HepG2 (cell line): ENCODE data around the gene RARG. TPM values are rescaled to one million over a fixed set of nuclear protein-coding genes. Genes with fewer than 3 reads are reported as not detected.

Source experiments
- ATAC-seq: fragments of 200-7000 bp; cut with Tn5 transposase; 3 replicates; pipeline ENCODE4 v1.9.1; 2020; ENCODE audit warnings: mild to moderate bottlenecking, moderate library complexity
- BruUV-seq: library from RNA; stranded (reverse); fragments of 400-500 nt; replicated peaks from 2 replicates; lab custom pipeline; 2021; lab: Mats Ljungman, UMichigan
- CTCF ChIA-PET: fragments of 300-600 bp; formaldehyde crosslinking; extraction: SDS; loops from one replicate; lab custom pipeline; 2021; ENCODE audit warnings: low total read pairs, inconsistent platforms, low intra/inter-chr PET ratio; lab: Yijun Ruan, JAX
- POLR2A ChIA-PET: fragments of 350-600 bp; sonication (Branson Sonifier 250); formaldehyde crosslinking; loops from one replicate; lab custom pipeline; 2020; ENCODE audit warnings: antibody characterized with exemption, inconsistent platforms; lab: Yijun Ruan, JAX
- DNase-seq: peaks from one replicate; pipeline ENCODE4 v3.0.0-alpha.2; 2015; ENCODE audit warnings: low spot score
- FAIRE-seq: peaks from 3 replicates; lab custom pipeline; 2011; peaks lifted over from hg19 to GRCh38; lab: Jason Lieb, UNC
- H2AFZ ChIP-seq: one replicate; pipeline ENCODE4 v1.6.1; 2011; ENCODE audit warnings: low read length, inconsistent platforms
- H3K27ac ChIP-seq: fragments of 300-600 bp; 3 replicates; pipeline ENCODE4 v1.8.0; 2011; ENCODE audit warnings: mixed run types, mild to moderate bottlenecking, mixed read lengths, low read length, inconsistent platforms; ENCODE audit not compliant: insufficient read depth; ENCODE audit errors: extremely low read length
- H3K27me3 ChIP-seq, 2 experiments: fragments of 200-600 bp in 1 of 2; 2 replicates in 1 of 2; 3 replicates in 1 of 2; pipeline versions ENCODE4 v1.6.0 to v1.8.0; 2011; ENCODE audit warnings: low read length in 2 of 2, mild to moderate bottlenecking in 2 of 2, moderate library complexity in 2 of 2, inconsistent platforms in 1 of 2; ENCODE audit not compliant: insufficient read depth in 2 of 2, control insufficient read depth in 1 of 2
- H3K36me3 ChIP-seq, 2 experiments: fragments of 200-600 bp in 1 of 2; replicated peaks in 1 of 2; 2 replicates in 1 of 2; 3 replicates in 1 of 2; pipeline versions ENCODE4 v1.5.1 to v1.8.0; 2011; ENCODE audit warnings: low read length in 2 of 2, inconsistent platforms in 1 of 2; ENCODE audit not compliant: insufficient read depth in 2 of 2, control insufficient read depth in 1 of 2
- H3K4me1 ChIP-seq: 2 replicates; pipeline ENCODE4 v1.5.1; 2012; ENCODE audit warnings: low read length, inconsistent platforms; ENCODE audit not compliant: insufficient read depth
- H3K4me2 ChIP-seq: 2 replicates; pipeline ENCODE4 v1.6.0; 2011; ENCODE audit warnings: low read depth, low read length, inconsistent platforms
- H3K4me3 ChIP-seq, 3 experiments: fragments of 200-600 bp in 1 of 3; sonication (generic), shearing (Covaris generic) in 1 of 3; replicated peaks in 1 of 3; 2 replicates each; pipeline ENCODE4 v1.5.1; 2011 to 2016; ENCODE audit warnings: low read length in 3 of 3, inconsistent platforms in 2 of 3, low read depth in 2 of 3, mild to moderate bottlenecking in 2 of 3, control low read depth in 1 of 3, mixed read lengths in 1 of 3; ENCODE audit not compliant: insufficient read depth in 1 of 3
- H3K79me2 ChIP-seq: one replicate; pipeline ENCODE4 v1.6.1; 2011; ENCODE audit warnings: low read length, inconsistent platforms; ENCODE audit not compliant: insufficient read depth
- H3K9ac ChIP-seq: 2 replicates; pipeline ENCODE4 v1.6.0; 2011; ENCODE audit warnings: mild to moderate bottlenecking, low read depth, low read length, inconsistent platforms; ENCODE audit not compliant: insufficient read depth
- H3K9me3 ChIP-seq: 2 replicates; pipeline ENCODE4 v1.5.1; 2012; ENCODE audit warnings: mild to moderate bottlenecking, low read length
- H4K20me1 ChIP-seq: 2 replicates; pipeline ENCODE4 v1.6.0; 2011; ENCODE audit warnings: inconsistent platforms, mild to moderate bottlenecking, low read length, moderate library complexity; ENCODE audit not compliant: insufficient read depth
- HNRNPL ChIP-seq: fragments of 200-400 bp; formaldehyde crosslinking; IDR thresholded peaks from 2 replicates; pipeline ENCODE4 v1.6.1; 2017; ENCODE audit warnings: mild to moderate bottlenecking, low read depth, low read length
- RERE ChIP-seq: IDR thresholded peaks from 2 replicates; pipeline ENCODE4 v1.6.1; 2016; ENCODE audit warnings: low read depth, missing genetic modification reagents, missing compliant biosample characterization
- TOE1 ChIP-seq: sonication (generic); formaldehyde crosslinking; IDR thresholded peaks from 2 replicates; pipeline ENCODE4 v1.4.0; 2020; ENCODE audit warnings: mild to moderate bottlenecking, missing genetic modification reagents
- ZNF530 ChIP-seq: sonication (generic); formaldehyde crosslinking; IDR thresholded peaks from 2 replicates; pipeline ENCODE4 v1.5.0; 2020; ENCODE audit warnings: low read depth, mild to moderate bottlenecking, missing genetic modification reagents
- ZNF556 ChIP-seq: sonication (generic); formaldehyde crosslinking; IDR thresholded peaks from 2 replicates; pipeline ENCODE4 v1.4.0; 2020; ENCODE audit warnings: mild to moderate bottlenecking, missing genetic modification reagents, borderline replicate concordance
- WGBS: methylation state at CpG from one replicate; pipeline ENCODE4 v1.1.6; 2017; ENCODE audit warnings: low lambda C conversion rate; 5-methylcytosine and 5-hydroxymethylcytosine counted together
- in situ Hi-C: cut with HindIII; loops from 2 replicates; pipeline ENCODE4 v1.10.0; 2017; ENCODE audit warnings: low pct_unique_long_range_greater_than_20kb; ENCODE audit not compliant: extremely low pct_ligation_motif_present
- intact Hi-C: fragments of 100-400 bp; cut with micrococcal nuclease; formaldehyde crosslinking; loops from one replicate; pipeline ENCODE4 v1.10.0; 2022; ENCODE audit not compliant: unreplicated experiment
- polyA plus RNA-seq, 8 experiments: library from polyadenylated mRNA; depleted of rRNA in 3 of 8; stranded (reverse) in 7 of 8; unstranded in 1 of 8; fragments of >200 nt; fragmentation: Illumina TruSeq in 4 of 8; extraction: Trizol in 4 of 8; gene quantifications; 2 replicates each; pipeline versions ENCODE4 v1.2.1 to v1.2.3, GENCODE V29; 2011 to 2016; ENCODE audit warnings: low read depth in 4 of 8, missing spikeins in 1 of 8, mixed read lengths in 1 of 8; ENCODE audit not compliant: insufficient read depth in 1 of 8
- total RNA-seq, 5 experiments: library from RNA; depleted of rRNA; stranded (reverse); fragments of >200 nt; fragmentation: Illumina TruSeq; extraction: Trizol; gene quantifications; 2 replicates each; pipeline ENCODE4 v1.2.3, GENCODE V29; 2016; ENCODE audit warnings: low read depth in 1 of 5
- TF ChIP-seq, protein P1 (sequence below): IDR thresholded peaks from 2 replicates; pipeline ENCODE4 v1.6.1; 2016; ENCODE audit warnings: low read depth

The RARG gene
- total and polyA plus RNA-seq, 2 of the 13 experiments (the other 11 are each of a cell fraction or from before 2014, with no cell fraction given): 0.77 to 1.5 TPM

GRCh38 chr12:53232646-53233461, 845 bp upstream of the RARG start:
- ChIA-PET POLR2A (no interaction called here), CTCF (no interaction called here)
- no peaks in the 10 kb centered on the region for H3K79me2 ChIP-seq
- 0% methylated on average over 3 of the region's 11 CpGs for WGBS
- H2AFZ ChIP-seq: no peak overlapping the region
- no peak overlapping the region; a peak in 1 of 6 replicates for H3K4me3 ChIP-seq
- no peak overlapping the region for H3K27ac ChIP-seq
- no peaks in the 10 kb centered on the region for H3K9me3 ChIP-seq
- DNase-seq: no peak
- peak overlapping the region; percentile 40 for H3K4me2 ChIP-seq
- peak; percentile 64 for ATAC-seq
- no TSS peak for BruUV-seq
- H4K20me1 ChIP-seq: no peaks in the 10 kb centered on the region
- peaks cover 38% of the 10 kb centered on the region for H3K4me1 ChIP-seq
- TF ChIP-seq HNRNPL: 0 out of 2 replicates have a peak, but pooled peaks have one; percentile 41
- TF ChIP-seq ZNF530 (CRISPR knock-in tag): no peak
- in situ Hi-C loops: no loop called here
- no peak for FAIRE-seq
- intact Hi-C loops: no loop called here
- no peak overlapping the region for H3K9ac ChIP-seq
- no peaks in the 10 kb centered on the region for H3K36me3 ChIP-seq
- peaks cover 10 to 62% of the 10 kb centered on the region in 2 experiments for H3K27me3 ChIP-seq

GRCh38 chr12:53231671-53231920, 413 bp downstream of the RARG start:
- no TSS peak for BruUV-seq
- Histone ChIP-seq H3K27me3 (peaks cover 10 to 59% of the 10 kb centered on the region in 2 experiments), H3K4me2 (peak overlapping the region; percentile 42), H3K36me3 (no peaks in the 10 kb centered on the region), H3K27ac (no peak overlapping the region), H2AFZ (no peak overlapping the region), H3K4me1 (peaks cover 38% of the 10 kb centered on the region), H3K9ac (no peak overlapping the region), H3K4me3 (peak overlapping the region in 1 of 3 experiments; percentile 37; a peak in 1 of 6 replicates), H3K9me3 (no peaks in the 10 kb centered on the region), H4K20me1 (no peaks in the 10 kb centered on the region), H3K79me2 (no peaks in the 10 kb centered on the region)
- ChIA-PET POLR2A (interaction anchor here (2.5 kb wide), 1 partner anchor 11 kb away, joined by 7 read pairs; no protein-coding TSS in a partner anchor), CTCF (no interaction called here)
- DNase-seq: no peak
- FAIRE-seq: no peak
- intact Hi-C loops: no loop called here
- no CpG with 5 or more reads among the region's 9 CpGs for WGBS
- no peak for ATAC-seq
- in situ Hi-C loops: no loop called here
- no peak for TF ChIP-seq ZNF556 (CRISPR knock-in tag)
- TF ChIP-seq RERE: no peak
- TF ChIP-seq TOE1 (CRISPR knock-in tag): no peak
- TF ChIP-seq, protein P1, sequence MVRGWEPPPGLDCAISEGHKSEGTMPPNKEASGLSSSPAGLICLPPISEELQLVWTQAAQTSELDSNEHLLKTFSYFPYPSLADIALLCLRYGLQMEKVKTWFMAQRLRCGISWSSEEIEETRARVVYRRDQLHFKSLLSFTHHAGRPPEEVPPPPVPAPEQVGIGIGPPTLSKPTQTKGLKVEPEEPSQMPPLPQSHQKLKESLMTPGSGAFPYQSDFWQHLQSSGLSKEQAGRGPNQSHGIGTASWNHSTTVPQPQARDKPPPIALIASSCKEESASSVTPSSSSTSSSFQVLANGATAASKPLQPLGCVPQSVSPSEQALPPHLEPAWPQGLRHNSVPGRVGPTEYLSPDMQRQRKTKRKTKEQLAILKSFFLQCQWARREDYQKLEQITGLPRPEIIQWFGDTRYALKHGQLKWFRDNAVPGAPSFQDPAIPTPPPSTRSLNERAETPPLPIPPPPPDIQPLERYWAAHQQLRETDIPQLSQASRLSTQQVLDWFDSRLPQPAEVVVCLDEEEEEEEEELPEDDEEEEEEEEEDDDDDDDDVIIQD (CRISPR knock-in tag): no peak
